Fibroblast of peridontal ligament (primary cell): ENCODE measurements around the gene PTTG1IP2.
A peak's percentile ranks its signal among the peaks of the same experiment; 100 is the strongest.

Source experiments
- DNase-seq: peaks from one replicate; pipeline ENCODE4 v3.0.0-alpha.2; 2010; ENCODE audit errors: extremely low read depth

Gene PTTG1IP2

GRCh38 chr7:90560730-90561129, 91.3 kb downstream of the PTTG1IP2 start:
- DNase-seq = peak; percentile 85
